Osteocyte (in vitro differentiated cells): ENCODE measurements around the gene TEX44. TPM values are rescaled to one million over a fixed set of nuclear protein-coding genes. Genes with fewer than 3 reads are reported as not detected.
"Not testable (repeated sequence)": the region's sequence is repeated elsewhere in the genome, so short reads cannot be mapped to it uniquely, and the experiment has no call there.

Experiments used
- DNase-seq: peaks from one replicate; pipeline ENCODE4 v3.0.0; 2021; ENCODE audit warnings: mixed read lengths; ENCODE audit not compliant: unreplicated experiment; ENCODE audit errors: extremely low spot score
- H3K27ac Mint-ChIP-seq: one replicate; pipeline ENCODE4 v1.8.0; 2021; ENCODE audit warnings: mild to moderate bottlenecking, mixed read lengths; ENCODE audit not compliant: unreplicated experiment
- H3K27me3 Mint-ChIP-seq: one replicate; pipeline ENCODE4 v1.8.0; 2021; ENCODE audit warnings: mixed read lengths; ENCODE audit not compliant: unreplicated experiment
- H3K36me3 Mint-ChIP-seq: one replicate; pipeline ENCODE4 v1.8.0; 2021; ENCODE audit warnings: mixed read lengths; ENCODE audit not compliant: unreplicated experiment
- H3K4me1 Mint-ChIP-seq: one replicate; pipeline ENCODE4 v1.8.0; 2021; ENCODE audit warnings: mixed read lengths; ENCODE audit not compliant: unreplicated experiment
- H3K4me3 Mint-ChIP-seq: one replicate; pipeline ENCODE4 v1.8.0; 2021; ENCODE audit warnings: mild to moderate bottlenecking, moderate library complexity, mixed read lengths; ENCODE audit not compliant: unreplicated experiment
- H3K9me3 Mint-ChIP-seq: one replicate; pipeline ENCODE4 v1.8.0; 2021; ENCODE audit warnings: mixed read lengths; ENCODE audit not compliant: unreplicated experiment
- CTCF ChIP-seq: fragments of 200-600 bp; sonication (generic); IDR thresholded peaks from 2 replicates; pipeline ENCODE4 v1.5.0; 2021; ENCODE audit warnings: antibody characterized with exemption, mild to moderate bottlenecking, moderate library complexity
- total RNA-seq: library from RNA; stranded (reverse); gene quantifications from 2 replicates; pipeline ENCODE4 v1.2.1, GENCODE V29; 2021

The TEX44 gene
- total RNA-seq, 1 donor from 2014 or later: not detected

GRCh38 chr2:231581328-231581727, 11.3 kb upstream of the TEX44 start:
- peaks cover 2% of the 10 kb centered on the region for H3K4me1 Mint-ChIP-seq
- no peak overlapping the region for H3K4me3 Mint-ChIP-seq
- H3K9me3 Mint-ChIP-seq: no peaks in the 10 kb centered on the region
- DNase-seq: no peak
- no peaks in the 10 kb centered on the region for H3K36me3 Mint-ChIP-seq
- TF ChIP-seq CTCF: no peak
- no peak overlapping the region for H3K27ac Mint-ChIP-seq
- peaks cover 13% of the 10 kb centered on the region for H3K27me3 Mint-ChIP-seq

GRCh38 chr2:231583982-231584381, 8.7 kb upstream of the TEX44 start:
- DNase-seq: no peak
- no peak for TF ChIP-seq CTCF
- no peaks in the 10 kb centered on the region for H3K9me3 Mint-ChIP-seq
- no peak overlapping the region for H3K4me3 Mint-ChIP-seq
- no peak overlapping the region for H3K27ac Mint-ChIP-seq
- no peaks in the 10 kb centered on the region for H3K36me3 Mint-ChIP-seq
- no peaks in the 10 kb centered on the region for H3K4me1 Mint-ChIP-seq
- peaks cover 13% of the 10 kb centered on the region for H3K27me3 Mint-ChIP-seq

GRCh38 chr2:231587744-231588143, 4.9 kb upstream of the TEX44 start:
- H3K4me3 Mint-ChIP-seq, H3K9me3 Mint-ChIP-seq, H3K27ac Mint-ChIP-seq, DNase-seq, H3K27me3 Mint-ChIP-seq, H3K4me1 Mint-ChIP-seq, H3K36me3 Mint-ChIP-seq: not testable (repeated sequence)

- Mint-ChIP-seq H3K4me1 (no peaks in the 10 kb centered on the region), H3K27me3 (no peaks in the 10 kb centered on the region)
- TF ChIP-seq CTCF: no peak
Measured at GRCh38 chr2:231589656-231590055, 3.0 kb upstream of the TEX44 start.

GRCh38 chr2:231590614-231591013, 2.0 kb upstream of the TEX44 start:
- Mint-ChIP-seq H3K9me3 (no peaks in the 10 kb centered on the region), H3K4me1 (no peaks in the 10 kb centered on the region), H3K36me3 (no peaks in the 10 kb centered on the region), H3K4me3 (no peak overlapping the region), H3K27ac (no peak overlapping the region), H3K27me3 (no peaks in the 10 kb centered on the region)
- no peak for TF ChIP-seq CTCF
- DNase-seq: no peak

More at GRCh38 chr2:231589656-231590055, 3.0 kb upstream of the TEX44 start:
- no peak overlapping the region for H3K27ac Mint-ChIP-seq
- H3K36me3 Mint-ChIP-seq: no peaks in the 10 kb centered on the region
- no peak overlapping the region for H3K4me3 Mint-ChIP-seq
- DNase-seq: no peak
- H3K9me3 Mint-ChIP-seq: no peaks in the 10 kb centered on the region

- no peak for DNase-seq
- Mint-ChIP-seq H3K36me3 (no peaks in the 10 kb centered on the region), H3K27ac (no peak overlapping the region), H3K27me3 (no peaks in the 10 kb centered on the region), H3K4me1 (no peaks in the 10 kb centered on the region), H3K9me3 (no peaks in the 10 kb centered on the region), H3K4me3 (no peak overlapping the region)
- no peak for TF ChIP-seq CTCF
Measured at GRCh38 chr2:231593666-231594065, 1.0 kb downstream of the TEX44 start.
